ENCODE results near the gene CYP2J2. TPM values are rescaled to one million over a fixed set of nuclear protein-coding genes. Genes with fewer than 3 reads are reported as not detected.
"Not testable (repeated sequence)": the region's sequence is repeated elsewhere in the genome, so short reads cannot be mapped to it uniquely, and the experiment has no call there.

The CYP2J2 gene
- total RNA-seq, 1 donor from 2014 or later = 0.32 TPM

- Mint-ChIP-seq H3K4me3 (ENCODE audit: unreplicated experiment) (no peak overlapping the region), H3K4me1 (ENCODE audit: low read depth) (peaks cover 5% of the 10 kb centered on the region), H3K27ac (ENCODE audit: unreplicated experiment) (no peak overlapping the region), H3K36me3 (ENCODE audit: low read depth) (peaks cover 9% of the 10 kb centered on the region), H3K9me3 (ENCODE audit: low read depth) (peaks cover 14% of the 10 kb centered on the region), H3K27me3 (ENCODE audit: low read depth) (peaks cover 46% of the 10 kb centered on the region)
- TF ChIP-seq CTCF (IDR thresholded peaks at IDR 0.05) = no peak
- no peak for DNase-seq (ENCODE audit: low spot score)
Observed at GRCh38 chr1:59928996-59929395, 2.4 kb upstream of the CYP2J2 start.

- H3K27ac Mint-ChIP-seq (ENCODE audit: unreplicated experiment) = no peak overlapping the region
- TF ChIP-seq CTCF (IDR thresholded peaks at IDR 0.05) = no peak
- peaks cover 39% of the 10 kb centered on the region for H3K27me3 Mint-ChIP-seq (ENCODE audit: low read depth)
- H3K4me3 Mint-ChIP-seq (ENCODE audit: unreplicated experiment) = peak overlapping the region; percentile 71
- H3K36me3 Mint-ChIP-seq (ENCODE audit: low read depth) = peaks cover 12% of the 10 kb centered on the region
- peaks cover 22% of the 10 kb centered on the region for H3K9me3 Mint-ChIP-seq (ENCODE audit: low read depth)
- no peak for DNase-seq (ENCODE audit: low spot score)
- H3K4me1 Mint-ChIP-seq (ENCODE audit: low read depth) = peaks cover 5% of the 10 kb centered on the region
Observed at GRCh38 chr1:59927213-59927612, 640 bp upstream of the CYP2J2 start.

- H3K27ac Mint-ChIP-seq (ENCODE audit: unreplicated experiment) = no peak overlapping the region
- DNase-seq (ENCODE audit: low spot score) = no peak
- H3K27me3 Mint-ChIP-seq (ENCODE audit: low read depth) = peaks cover 38% of the 10 kb centered on the region
- peaks cover 12% of the 10 kb centered on the region for H3K36me3 Mint-ChIP-seq (ENCODE audit: low read depth)
- TF ChIP-seq CTCF (IDR thresholded peaks at IDR 0.05) = no peak
- no peak overlapping the region for H3K4me3 Mint-ChIP-seq (ENCODE audit: unreplicated experiment)
- peaks cover 5% of the 10 kb centered on the region for H3K4me1 Mint-ChIP-seq (ENCODE audit: low read depth)
- peaks cover 21% of the 10 kb centered on the region for H3K9me3 Mint-ChIP-seq (ENCODE audit: low read depth)
Observed at GRCh38 chr1:59924653-59925052, 1.9 kb downstream of the CYP2J2 start.

GRCh38 chr1:59921258-59921899 is 5.2 kb downstream of the CYP2J2 start:
- not testable (repeated sequence) for H3K4me1 Mint-ChIP-seq (ENCODE audit: low read depth)

GRCh38 chr1:59919746-59920145 is 6.8 kb downstream of the CYP2J2 start:
- H3K27me3 Mint-ChIP-seq (ENCODE audit: low read depth) = peaks cover 16% of the 10 kb centered on the region
- H3K36me3 Mint-ChIP-seq (ENCODE audit: low read depth) = peaks cover 8% of the 10 kb centered on the region
- peaks cover 4% of the 10 kb centered on the region for H3K4me1 Mint-ChIP-seq (ENCODE audit: low read depth)

More at GRCh38 chr1:59921258-59921899, 5.2 kb downstream of the CYP2J2 start:
- H3K27ac Mint-ChIP-seq (ENCODE audit: unreplicated experiment); DNase-seq (ENCODE audit: low spot score); H3K4me3 Mint-ChIP-seq (ENCODE audit: unreplicated experiment): not testable (repeated sequence)
- Mint-ChIP-seq H3K27me3 (ENCODE audit: low read depth) (peaks cover 19% of the 10 kb centered on the region), H3K9me3 (ENCODE audit: low read depth) (peaks cover 21% of the 10 kb centered on the region), H3K36me3 (ENCODE audit: low read depth) (peaks cover 15% of the 10 kb centered on the region)

More at GRCh38 chr1:59919746-59920145, 6.8 kb downstream of the CYP2J2 start:
- H3K27ac Mint-ChIP-seq (ENCODE audit: unreplicated experiment) = no peak overlapping the region
- peaks cover 14% of the 10 kb centered on the region for H3K9me3 Mint-ChIP-seq (ENCODE audit: low read depth)
- TF ChIP-seq CTCF (IDR thresholded peaks at IDR 0.05) = no peak
- no peak for DNase-seq (ENCODE audit: low spot score)
- no peak overlapping the region for H3K4me3 Mint-ChIP-seq (ENCODE audit: unreplicated experiment)
